ENCODE measurements around the gene SPDYE3.
"Not testable (repeated sequence)": the region's sequence is repeated elsewhere in the genome, so short reads cannot be mapped to it uniquely, and the experiment has no call there.

DNA sequence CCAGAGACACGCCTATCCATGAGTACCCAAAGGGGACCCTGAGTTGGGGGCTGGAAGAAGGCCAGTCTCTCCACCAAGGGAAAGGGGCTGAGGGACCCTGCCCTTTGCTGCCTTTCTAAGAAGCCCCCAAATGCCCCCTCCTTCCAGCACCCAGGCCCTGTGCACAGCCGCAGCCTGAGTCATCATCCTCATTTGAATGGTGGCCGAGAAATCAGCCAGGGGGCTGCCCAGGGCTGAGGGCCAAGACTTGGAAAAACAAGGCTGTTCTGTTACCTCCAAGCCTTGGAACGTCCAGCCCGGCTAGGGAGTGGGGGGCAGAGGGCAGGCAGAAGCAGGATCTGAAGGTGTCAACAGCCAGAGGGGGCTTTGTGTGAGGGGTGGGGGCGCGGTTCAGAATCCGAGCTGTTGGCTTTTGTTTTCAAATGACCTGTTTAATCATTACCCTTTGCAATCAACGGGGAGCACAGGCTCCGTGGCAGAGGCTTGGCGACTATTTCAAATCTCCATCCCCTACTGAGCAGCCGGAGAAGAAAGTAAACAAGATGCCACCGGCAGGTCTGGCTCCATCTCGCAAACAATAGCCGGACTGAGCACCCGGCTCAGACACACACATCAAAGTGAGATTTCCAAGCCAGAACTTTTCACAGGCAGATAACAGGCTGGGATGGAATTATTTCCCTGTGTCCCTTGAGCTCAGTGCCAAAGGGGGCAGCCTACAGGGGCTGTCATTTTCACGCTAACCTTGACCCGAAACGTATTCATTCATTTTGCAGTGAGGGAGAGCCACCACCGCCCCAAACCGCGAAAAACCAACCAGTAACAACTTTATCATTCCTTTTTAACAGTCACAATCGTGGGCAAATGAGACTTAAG lies 37.2 kb upstream of the SPDYE3 start:
- TF ChIP-seq, protein P1, sequence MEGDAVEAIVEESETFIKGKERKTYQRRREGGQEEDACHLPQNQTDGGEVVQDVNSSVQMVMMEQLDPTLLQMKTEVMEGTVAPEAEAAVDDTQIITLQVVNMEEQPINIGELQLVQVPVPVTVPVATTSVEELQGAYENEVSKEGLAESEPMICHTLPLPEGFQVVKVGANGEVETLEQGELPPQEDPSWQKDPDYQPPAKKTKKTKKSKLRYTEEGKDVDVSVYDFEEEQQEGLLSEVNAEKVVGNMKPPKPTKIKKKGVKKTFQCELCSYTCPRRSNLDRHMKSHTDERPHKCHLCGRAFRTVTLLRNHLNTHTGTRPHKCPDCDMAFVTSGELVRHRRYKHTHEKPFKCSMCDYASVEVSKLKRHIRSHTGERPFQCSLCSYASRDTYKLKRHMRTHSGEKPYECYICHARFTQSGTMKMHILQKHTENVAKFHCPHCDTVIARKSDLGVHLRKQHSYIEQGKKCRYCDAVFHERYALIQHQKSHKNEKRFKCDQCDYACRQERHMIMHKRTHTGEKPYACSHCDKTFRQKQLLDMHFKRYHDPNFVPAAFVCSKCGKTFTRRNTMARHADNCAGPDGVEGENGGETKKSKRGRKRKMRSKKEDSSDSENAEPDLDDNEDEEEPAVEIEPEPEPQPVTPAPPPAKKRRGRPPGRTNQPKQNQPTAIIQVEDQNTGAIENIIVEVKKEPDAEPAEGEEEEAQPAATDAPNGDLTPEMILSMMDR (IDR thresholded peaks at IDR 0.05), result not testable (repeated sequence)
- TF ChIP-seq ZNF121 (CRISPR knock-in tag; IDR thresholded peaks at IDR 0.05); RELA (CRISPR knock-in tag; IDR thresholded peaks at IDR 0.05; ENCODE audit: borderline replicate concordance); ESRRA (CRISPR knock-in tag; IDR thresholded peaks at IDR 0.05; ENCODE audit: borderline replicate concordance); ZNF423 (CRISPR knock-in tag; IDR thresholded peaks at IDR 0.05); SMAD3 (CRISPR knock-in tag; IDR thresholded peaks at IDR 0.05; ENCODE audit: borderline replicate concordance): not testable (repeated sequence)
- TF ChIP-seq, protein P2, sequence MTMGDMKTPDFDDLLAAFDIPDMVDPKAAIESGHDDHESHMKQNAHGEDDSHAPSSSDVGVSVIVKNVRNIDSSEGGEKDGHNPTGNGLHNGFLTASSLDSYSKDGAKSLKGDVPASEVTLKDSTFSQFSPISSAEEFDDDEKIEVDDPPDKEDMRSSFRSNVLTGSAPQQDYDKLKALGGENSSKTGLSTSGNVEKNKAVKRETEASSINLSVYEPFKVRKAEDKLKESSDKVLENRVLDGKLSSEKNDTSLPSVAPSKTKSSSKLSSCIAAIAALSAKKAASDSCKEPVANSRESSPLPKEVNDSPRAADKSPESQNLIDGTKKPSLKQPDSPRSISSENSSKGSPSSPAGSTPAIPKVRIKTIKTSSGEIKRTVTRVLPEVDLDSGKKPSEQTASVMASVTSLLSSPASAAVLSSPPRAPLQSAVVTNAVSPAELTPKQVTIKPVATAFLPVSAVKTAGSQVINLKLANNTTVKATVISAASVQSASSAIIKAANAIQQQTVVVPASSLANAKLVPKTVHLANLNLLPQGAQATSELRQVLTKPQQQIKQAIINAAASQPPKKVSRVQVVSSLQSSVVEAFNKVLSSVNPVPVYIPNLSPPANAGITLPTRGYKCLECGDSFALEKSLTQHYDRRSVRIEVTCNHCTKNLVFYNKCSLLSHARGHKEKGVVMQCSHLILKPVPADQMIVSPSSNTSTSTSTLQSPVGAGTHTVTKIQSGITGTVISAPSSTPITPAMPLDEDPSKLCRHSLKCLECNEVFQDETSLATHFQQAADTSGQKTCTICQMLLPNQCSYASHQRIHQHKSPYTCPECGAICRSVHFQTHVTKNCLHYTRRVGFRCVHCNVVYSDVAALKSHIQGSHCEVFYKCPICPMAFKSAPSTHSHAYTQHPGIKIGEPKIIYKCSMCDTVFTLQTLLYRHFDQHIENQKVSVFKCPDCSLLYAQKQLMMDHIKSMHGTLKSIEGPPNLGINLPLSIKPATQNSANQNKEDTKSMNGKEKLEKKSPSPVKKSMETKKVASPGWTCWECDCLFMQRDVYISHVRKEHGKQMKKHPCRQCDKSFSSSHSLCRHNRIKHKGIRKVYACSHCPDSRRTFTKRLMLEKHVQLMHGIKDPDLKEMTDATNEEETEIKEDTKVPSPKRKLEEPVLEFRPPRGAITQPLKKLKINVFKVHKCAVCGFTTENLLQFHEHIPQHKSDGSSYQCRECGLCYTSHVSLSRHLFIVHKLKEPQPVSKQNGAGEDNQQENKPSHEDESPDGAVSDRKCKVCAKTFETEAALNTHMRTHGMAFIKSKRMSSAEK (CRISPR knock-in tag; IDR thresholded peaks at IDR 0.05; ENCODE audit: borderline replicate concordance), result not testable (repeated sequence)
